GM12892 (cell line): ENCODE data around the gene GLRX5.
"Not testable (repeated sequence)": the region's sequence is repeated elsewhere in the genome, so short reads cannot be mapped to it uniquely, and the experiment has no call there.

Source experiments
- DNase-seq: peaks from one replicate; pipeline ENCODE4 v3.0.0; 2011; ENCODE audit not compliant: insufficient read length
- FAIRE-seq: peaks from 2 replicates; lab custom pipeline; 2011; peaks lifted over from hg19 to GRCh38; lab: Jason Lieb, UNC
- POLR2A ChIP-seq: IDR thresholded peaks from 2 replicates; pipeline ENCODE4 v1.6.1; 2011; ENCODE audit warnings: low read depth, low read length, control low read depth
- POLR2AphosphoS5 ChIP-seq: IDR thresholded peaks from 2 replicates; pipeline ENCODE4 v1.6.1; 2011; ENCODE audit warnings: low read depth, low read length, control low read depth
- TAF1 ChIP-seq: IDR thresholded peaks from 2 replicates; pipeline ENCODE4 v1.6.1; 2011; ENCODE audit warnings: low read depth, mild to moderate bottlenecking, control low read depth, low read length, borderline replicate concordance

The GLRX5 gene

GRCh38 chr14:95559203-95559602 is 24.4 kb downstream of the GLRX5 start:
- TF ChIP-seq POLR2A (no peak), TAF1 (no peak), POLR2AphosphoS5 (no peak)
- FAIRE-seq (no peak), DNase-seq (no peak)

GRCh38 chr14:95561001-95561412 is 26.2 kb downstream of the GLRX5 start:
- no peak for TF ChIP-seq POLR2AphosphoS5
- no peak for TF ChIP-seq TAF1
- TF ChIP-seq POLR2A: no peak
- DNase-seq: peak; percentile 66
- FAIRE-seq: peak; percentile 98

- DNase-seq (no peak), FAIRE-seq (peak; percentile 36)
- TF ChIP-seq POLR2AphosphoS5: no peak
- TF ChIP-seq TAF1: no peak
- no peak for TF ChIP-seq POLR2A
These were observed 28.2 kb downstream of the GLRX5 start for GRCh38 chr14:95562892-95563685.

GRCh38 chr14:95564060-95564459 is 29.2 kb downstream of the GLRX5 start:
- DNase-seq (no peak), FAIRE-seq (no peak)
- TF ChIP-seq POLR2A (no peak), POLR2AphosphoS5 (no peak), TAF1 (no peak)

GRCh38 chr14:95569440-95569839 is 34.6 kb downstream of the GLRX5 start:
- FAIRE-seq: no peak
- TF ChIP-seq POLR2AphosphoS5: no peak
- TF ChIP-seq POLR2A: no peak
- TF ChIP-seq TAF1: no peak
- DNase-seq: no peak

- TF ChIP-seq TAF1 (no peak), POLR2AphosphoS5 (no peak), POLR2A (no peak)
- FAIRE-seq (peak; percentile 14), DNase-seq (no peak)
These were observed 38.5 kb downstream of the GLRX5 start for GRCh38 chr14:95573313-95573712.

GRCh38 chr14:95575840-95576473 is 41.1 kb downstream of the GLRX5 start:
- DNase-seq (no peak), FAIRE-seq (no peak)
- no peak for TF ChIP-seq POLR2A
- no peak for TF ChIP-seq TAF1
- TF ChIP-seq POLR2AphosphoS5: no peak

GRCh38 chr14:95577067-95577800 is 42.4 kb downstream of the GLRX5 start:
- DNase-seq (no peak), FAIRE-seq (peak; percentile 97)
- no peak for TF ChIP-seq POLR2AphosphoS5
- no peak for TF ChIP-seq POLR2A
- no peak for TF ChIP-seq TAF1

GRCh38 chr14:95577870-95578269 is 43.0 kb downstream of the GLRX5 start:
- TF ChIP-seq POLR2AphosphoS5 (no peak), TAF1 (no peak), POLR2A (no peak)
- peak; percentile 38 for FAIRE-seq

GRCh38 chr14:95583836-95584617 is 49.2 kb downstream of the GLRX5 start:
- FAIRE-seq, DNase-seq: not testable (repeated sequence)

More at GRCh38 chr14:95577870-95578269, 43.0 kb downstream of the GLRX5 start:
- DNase-seq: no peak
